ENCODE results near the gene DENND1A. TPM values are rescaled to one million over a fixed set of nuclear protein-coding genes. Genes with fewer than 3 reads are reported as not detected.

The DENND1A gene
- total RNA-seq, 4 donors from 2014 or later, result 15.8 to 33.5 (median 23.9) TPM

DNA sequence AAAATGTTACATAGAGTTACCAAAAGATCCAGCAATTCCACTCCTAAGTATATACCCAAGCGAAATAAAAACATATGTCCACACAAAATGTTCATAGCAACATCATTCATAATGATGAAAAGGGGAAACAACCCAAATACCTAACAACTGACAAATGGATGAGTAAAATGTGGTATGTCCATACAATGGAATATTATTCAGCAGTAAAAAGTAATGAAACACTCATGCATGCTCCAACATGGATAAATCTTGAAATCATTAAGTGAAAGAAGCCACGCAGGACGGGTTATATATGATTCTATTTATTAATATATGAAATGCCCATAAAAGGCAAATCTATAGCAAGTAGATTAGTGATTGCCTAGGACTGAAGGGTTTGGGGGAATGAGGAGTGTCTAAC is 6.0 kb downstream of the DENND1A start:
- no peaks in the 10 kb centered on the region for H3K36me3 ChIP-seq
- no peaks in the 10 kb centered on the region for H3K9me3 ChIP-seq
- TF ChIP-seq POLR2AphosphoS5 (IDR thresholded peaks at IDR 0.05) (no peak), CTCF (IDR thresholded peaks at IDR 0.05) (no peak), EP300 (IDR thresholded peaks at IDR 0.05) (no peak), POLR2A (IDR thresholded peaks at IDR 0.05) (no peak)
- H3K27ac ChIP-seq, result no peak overlapping the region
- H3K27me3 ChIP-seq, result no peaks in the 10 kb centered on the region
- WGBS, result 97% methylated on average over 3 of the region's 3 CpGs
- H3K4me3 ChIP-seq, result no peak overlapping the region
- no peak for DNase-seq (ENCODE audit: low spot score in 2 of 2)
- H3K4me1 ChIP-seq, result peaks cover 11% of the 10 kb centered on the region

GRCh38 chr9:123923377-123923776 is 6.5 kb downstream of the DENND1A start:
- Histone ChIP-seq H3K4me3 (no peak overlapping the region), H3K36me3 (no peaks in the 10 kb centered on the region), H3K27ac (no peak overlapping the region), H3K4me1 (peaks cover 6% of the 10 kb centered on the region), H3K9me3 (no peaks in the 10 kb centered on the region), H3K27me3 (no peaks in the 10 kb centered on the region)
- DNase-seq (ENCODE audit: low spot score in 2 of 2), result no peak
- TF ChIP-seq CTCF (IDR thresholded peaks at IDR 0.05) (no peak), POLR2A (IDR thresholded peaks at IDR 0.05) (no peak), EP300 (IDR thresholded peaks at IDR 0.05) (no peak), POLR2AphosphoS5 (IDR thresholded peaks at IDR 0.05) (no peak)
- 89% methylated on average over 4 of the region's 4 CpGs for WGBS

GRCh38 chr9:123922911-123923310 is 7.0 kb downstream of the DENND1A start:
- no peak overlapping the region for H3K27ac ChIP-seq
- TF ChIP-seq POLR2A (IDR thresholded peaks at IDR 0.05) (no peak), EP300 (IDR thresholded peaks at IDR 0.05) (no peak), CTCF (IDR thresholded peaks at IDR 0.05) (no peak)
- WGBS, result 76% methylated on average over 4 of the region's 4 CpGs

GRCh38 chr9:123922431-123922830 is 7.5 kb downstream of the DENND1A start:
- DNase-seq (ENCODE audit: low spot score in 2 of 2), result no peak
- no peak overlapping the region for H3K27ac ChIP-seq
- 89% methylated on average over 3 of the region's 3 CpGs for WGBS
- no peak for TF ChIP-seq POLR2A (IDR thresholded peaks at IDR 0.05)
- TF ChIP-seq POLR2AphosphoS5 (IDR thresholded peaks at IDR 0.05), result no peak
- TF ChIP-seq CTCF (IDR thresholded peaks at IDR 0.05), result no peak
- TF ChIP-seq EP300 (IDR thresholded peaks at IDR 0.05), result no peak
- no peaks in the 10 kb centered on the region for H3K36me3 ChIP-seq
- no peak overlapping the region for H3K4me3 ChIP-seq
- H3K27me3 ChIP-seq, result no peaks in the 10 kb centered on the region
- H3K4me1 ChIP-seq, result no peaks in the 10 kb centered on the region
- no peaks in the 10 kb centered on the region for H3K9me3 ChIP-seq

More at GRCh38 chr9:123922911-123923310, 7.0 kb downstream of the DENND1A start:
- H3K4me3 ChIP-seq, result no peak overlapping the region
- no peaks in the 10 kb centered on the region for H3K36me3 ChIP-seq
- no peaks in the 10 kb centered on the region for H3K9me3 ChIP-seq
- DNase-seq (ENCODE audit: low spot score in 2 of 2), result no peak
- no peaks in the 10 kb centered on the region for H3K27me3 ChIP-seq
- H3K4me1 ChIP-seq, result peaks cover 1% of the 10 kb centered on the region

DNA sequence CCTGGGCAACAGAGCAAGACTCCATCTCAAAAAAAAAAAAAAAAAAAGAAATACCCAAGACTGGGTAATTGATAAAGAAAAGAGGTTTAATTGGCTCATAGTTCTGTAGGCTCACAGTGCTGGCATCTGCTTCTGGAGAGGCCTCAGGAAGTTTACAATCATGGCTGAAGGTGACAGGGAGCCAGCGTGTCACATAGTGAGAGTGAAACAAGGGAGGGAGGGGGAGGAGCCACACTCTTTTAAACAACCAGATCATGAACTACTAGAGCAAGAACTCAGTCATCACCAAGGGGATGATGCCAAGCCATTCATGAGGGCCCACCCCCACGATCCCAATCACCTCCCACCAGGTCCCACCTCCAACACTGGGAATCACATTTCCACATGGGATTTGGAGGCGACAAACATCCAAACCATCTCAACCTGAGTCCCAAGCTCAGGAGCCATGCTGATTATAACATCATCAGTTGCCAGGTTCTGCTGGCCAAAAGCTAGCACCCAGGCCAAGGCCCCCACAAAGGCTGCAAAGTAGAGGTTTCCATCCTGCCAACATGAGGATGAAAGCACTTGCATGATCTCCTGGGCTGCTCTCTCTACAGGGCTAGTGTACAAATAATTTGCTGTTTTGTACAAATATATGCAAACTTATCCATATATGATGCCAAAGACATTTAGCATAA is 15.3 kb downstream of the DENND1A start:
- no peak for DNase-seq (ENCODE audit: low spot score in 2 of 2)
- Histone ChIP-seq H3K4me3 (no peak overlapping the region), H3K9me3 (no peaks in the 10 kb centered on the region), H3K4me1 (no peaks in the 10 kb centered on the region), H3K27ac (no peak overlapping the region), H3K27me3 (no peaks in the 10 kb centered on the region), H3K36me3 (no peaks in the 10 kb centered on the region)
- 92% methylated on average over 3 of the region's 3 CpGs for WGBS
- TF ChIP-seq POLR2AphosphoS5 (IDR thresholded peaks at IDR 0.05) (no peak), CTCF (IDR thresholded peaks at IDR 0.05) (no peak), POLR2A (IDR thresholded peaks at IDR 0.05) (no peak), EP300 (IDR thresholded peaks at IDR 0.05) (no peak)
